ENCODE measurements around the gene CCL25. TPM values are rescaled to one million over a fixed set of nuclear protein-coding genes. Genes with fewer than 3 reads are reported as not detected.
"Not testable (repeated sequence)": the region's sequence is repeated elsewhere in the genome, so short reads cannot be mapped to it uniquely, and the experiment has no call there.

The CCL25 gene
- total and polyA plus RNA-seq, 9 of the 15 experiments (the other 6 are each of a cell fraction or from before 2014, with no cell fraction given), result 0.15 TPM; not detected in 8

GRCh38 chr19:8033287-8034177 is 19.0 kb upstream of the CCL25 start:
- peak; percentile 98 for FAIRE-seq
- peak overlapping the region; percentile 96 for H3K27ac ChIP-seq (ENCODE audit: extremely low read depth, low read depth, low read length)
- H3K9me1 ChIP-seq (ENCODE audit: control insufficient read depth, insufficient read depth, low read length); H3K27me3 ChIP-seq (ENCODE audit: control insufficient read depth in 2 of 2, insufficient read depth in 2 of 2, low read length in 2 of 2); CTCF ChIA-PET (ENCODE audit: low intra/inter-chr PET ratio); H3K9me3 ChIP-seq (replicated peaks; ENCODE audit: control insufficient read depth, insufficient read depth, low read depth, low read length); in situ Hi-C loops (cut with MboI); H4K20me1 ChIP-seq (replicated peaks; ENCODE audit: control insufficient read depth, insufficient read depth, low read length); H3K36me3 ChIP-seq (ENCODE audit: control insufficient read depth, insufficient read depth, low read length); H3K79me2 ChIP-seq (ENCODE audit: control insufficient read depth, insufficient read depth, low read length): not testable (repeated sequence)
- peak overlapping the region; percentile 81 to 82; a peak in 3 of 4 replicates for H3K9ac ChIP-seq (ENCODE audit: insufficient read depth in 1 of 2, low read depth in 2 of 2, low read length in 2 of 2)
- peak overlapping the region; percentile 97 for H2AFZ ChIP-seq (ENCODE audit: low read depth, low read length)
- intact Hi-C loops (cut with micrococcal nuclease), result loop anchor here (2.0 kb wide), 1 partner anchor 17 kb away; no protein-coding TSS in a partner anchor
- POLR2A ChIA-PET, result interaction anchor here (0.6 to 1.6 kb wide), 11 partner anchors 8 to 902 kb away, joined by 3 to 6 read pairs (median 3); no protein-coding TSS in a partner anchor
- DNase-seq (ENCODE audit: extremely low read depth in 1 of 4, low spot score in 3 of 4), result peak; percentile 42 to 93 (median 68)
- H3K4me2 ChIP-seq (ENCODE audit: insufficient read depth, low read length), result peak overlapping the region; percentile 75
- TSS peak; percentile 74 for BruUV-seq (replicated peaks)
- 9% methylated on average over 13 of the region's 22 CpGs for WGBS (ENCODE audit: insufficient coverage, low coverage, missing lambda C conversion rate)
- ATAC-seq, result peak; percentile 90
- peak overlapping the region; percentile 24 for H3K4me3 ChIP-seq
- peaks cover 28 to 35% of the 10 kb centered on the region in 2 experiments for H3K4me1 ChIP-seq (replicated peaks in 1 of 2; ENCODE audit: control insufficient read depth in 2 of 2, insufficient read depth in 2 of 2, low read length in 2 of 2)
- peak; percentile 64; the same call in 1 of the 2 replicates for TF ChIP-seq ATF7 (IDR thresholded peaks at IDR 0.05)
- TF ChIP-seq FOSL1 (tag; conservative IDR thresholded peaks at IDR 0.05), result peak; percentile 39; the same call in 1 of the 2 replicates
- TF ChIP-seq DDX20 (tag; IDR thresholded peaks at IDR 0.05; ENCODE audit: low read depth), result peak; percentile 82
- peak; percentile 91 for TF ChIP-seq KLF16 (IDR thresholded peaks at IDR 0.05)
- TF ChIP-seq TEAD2 (tag; IDR thresholded peaks at IDR 0.05), result peak; percentile 76
- peak; percentile 92 for TF ChIP-seq POLR2AphosphoS5 (IDR thresholded peaks at IDR 0.05; ENCODE audit: control insufficient read depth, insufficient read depth, low read depth, low read length)
- peak; percentile 98 for TF ChIP-seq TAL1 (IDR thresholded peaks at IDR 0.05)
- peak; percentile 80 for TF ChIP-seq MEF2D (tag; conservative IDR thresholded peaks at IDR 0.05; ENCODE audit: low read depth)
- peak; percentile 91 for TF ChIP-seq HDAC3 (IDR thresholded peaks at IDR 0.05; ENCODE audit: borderline replicate concordance, partially characterized antibody)
- TF ChIP-seq NCOA2 (IDR thresholded peaks at IDR 0.05; ENCODE audit: partially characterized antibody in 2 of 2), result peak in 1 of 2 experiments; percentile 30
- TF ChIP-seq, protein P1, sequence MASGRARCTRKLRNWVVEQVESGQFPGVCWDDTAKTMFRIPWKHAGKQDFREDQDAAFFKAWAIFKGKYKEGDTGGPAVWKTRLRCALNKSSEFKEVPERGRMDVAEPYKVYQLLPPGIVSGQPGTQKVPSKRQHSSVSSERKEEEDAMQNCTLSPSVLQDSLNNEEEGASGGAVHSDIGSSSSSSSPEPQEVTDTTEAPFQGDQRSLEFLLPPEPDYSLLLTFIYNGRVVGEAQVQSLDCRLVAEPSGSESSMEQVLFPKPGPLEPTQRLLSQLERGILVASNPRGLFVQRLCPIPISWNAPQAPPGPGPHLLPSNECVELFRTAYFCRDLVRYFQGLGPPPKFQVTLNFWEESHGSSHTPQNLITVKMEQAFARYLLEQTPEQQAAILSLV (tag; IDR thresholded peaks at IDR 0.05), result peak; percentile 17; the same call in 1 of the 2 replicates
- TF ChIP-seq POLR2H (tag; IDR thresholded peaks at IDR 0.05; ENCODE audit: low read depth), result peak; percentile 74; the same call in 1 of the 2 replicates
- 0 out of 2 replicates have a peak, but pooled peaks have one; percentile 54 for TF ChIP-seq BRD4 (IDR thresholded peaks at IDR 0.05)
- TF ChIP-seq SOX6 (IDR thresholded peaks at IDR 0.05), result peak; percentile 94
